ENCODE results near the gene KRTAP5-9. TPM values are rescaled to one million over a fixed set of nuclear protein-coding genes. Genes with fewer than 3 reads are reported as not detected.
"Not testable (repeated sequence)": the region's sequence is repeated elsewhere in the genome, so short reads cannot be mapped to it uniquely, and the experiment has no call there.

The KRTAP5-9 gene
- total and polyA plus RNA-seq, 10 of the 15 experiments (the other 5 are each of a cell fraction or from before 2014, with no cell fraction given): 0.06 to 0.38 (median 0.19) TPM; not detected in 4

DNA sequence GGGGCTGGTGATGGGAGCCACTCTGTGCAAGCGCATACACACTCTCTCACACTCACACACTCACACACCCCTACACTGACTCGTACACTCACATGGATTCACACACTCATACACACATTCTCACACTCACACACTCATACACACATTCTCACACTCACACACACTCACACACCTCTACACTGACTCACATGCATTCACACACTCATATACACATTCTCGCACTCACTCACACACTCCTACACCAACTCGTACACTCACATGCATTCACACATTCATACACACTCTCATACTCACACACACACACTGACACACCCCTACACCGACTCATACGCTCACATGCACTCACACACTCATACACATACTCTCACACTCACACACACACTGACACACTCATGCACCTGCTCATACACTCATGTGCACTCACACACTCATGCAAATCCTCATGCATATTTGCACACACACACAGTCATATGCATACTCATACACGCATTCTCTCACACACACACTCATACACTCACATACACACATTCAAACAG, 29.3 kb downstream of the KRTAP5-9 start:
- in situ Hi-C loops (cut with MboI) (no loop called here), intact Hi-C loops (cut with micrococcal nuclease; ENCODE audit: unreplicated experiment) (no loop called here)
- H3K4me2 ChIP-seq (ENCODE audit: control insufficient read depth, insufficient read depth): no peak overlapping the region
- no peak overlapping the region for H2AFZ ChIP-seq (ENCODE audit: control insufficient read depth, low read depth, low read length)
- ChIA-PET POLR2A (no interaction called here), RAD21 (ENCODE audit: unreplicated experiment) (no interaction called here), SMC1A (ENCODE audit: uncharacterized antibody, unreplicated experiment) (no interaction called here), CTCF (no interaction called here)
- H3K36me3 ChIP-seq (ENCODE audit: control insufficient read depth in 2 of 2, insufficient read depth in 2 of 2, low read length in 1 of 2): no peaks in the 10 kb centered on the region
- H3K79me2 ChIP-seq (ENCODE audit: control insufficient read depth, insufficient read depth, low read length): no peaks in the 10 kb centered on the region
- H3K9ac ChIP-seq (ENCODE audit: control insufficient read depth, insufficient read depth, low read length): no peak overlapping the region
- no peaks in the 10 kb centered on the region for H3K9me3 ChIP-seq (replicated peaks; ENCODE audit: control insufficient read depth, insufficient read depth, low read length)
- H4K20me1 ChIP-seq (ENCODE audit: control insufficient read depth, insufficient read depth): no peaks in the 10 kb centered on the region; the same call in 1 of the 2 replicates
- no peaks in the 10 kb centered on the region for H3K4me1 ChIP-seq (ENCODE audit: control insufficient read depth, insufficient read depth, low read length)
- FAIRE-seq (no peak), ATAC-seq (no peak), DNase-seq (ENCODE audit: low read depth, low spot score) (no peak)
- 54% methylated on average over 7 of the region's 7 CpGs for whole genome bisulfite sequencing (ENCODE audit: insufficient coverage, insufficient replicate concordance, low lambda C conversion rate, missing lambda C conversion rate)
- no peaks in the 10 kb centered on the region; a peak in 2 of 4 replicates for H3K27me3 ChIP-seq (replicated peaks in 1 of 2; ENCODE audit: control insufficient read depth in 2 of 2, insufficient read depth in 2 of 2, low read length in 1 of 2)
- TF ChIP-seq, protein P1, sequence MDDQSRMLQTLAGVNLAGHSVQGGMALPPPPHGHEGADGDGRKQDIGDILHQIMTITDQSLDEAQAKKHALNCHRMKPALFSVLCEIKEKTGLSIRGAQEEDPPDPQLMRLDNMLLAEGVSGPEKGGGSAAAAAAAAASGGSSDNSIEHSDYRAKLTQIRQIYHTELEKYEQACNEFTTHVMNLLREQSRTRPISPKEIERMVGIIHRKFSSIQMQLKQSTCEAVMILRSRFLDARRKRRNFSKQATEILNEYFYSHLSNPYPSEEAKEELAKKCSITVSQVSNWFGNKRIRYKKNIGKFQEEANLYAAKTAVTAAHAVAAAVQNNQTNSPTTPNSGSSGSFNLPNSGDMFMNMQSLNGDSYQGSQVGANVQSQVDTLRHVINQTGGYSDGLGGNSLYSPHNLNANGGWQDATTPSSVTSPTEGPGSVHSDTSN (IDR thresholded peaks at IDR 0.05; ENCODE audit: insufficient replicate concordance, low read depth, low read length): peak; percentile 54
- TF ChIP-seq, protein P2, sequence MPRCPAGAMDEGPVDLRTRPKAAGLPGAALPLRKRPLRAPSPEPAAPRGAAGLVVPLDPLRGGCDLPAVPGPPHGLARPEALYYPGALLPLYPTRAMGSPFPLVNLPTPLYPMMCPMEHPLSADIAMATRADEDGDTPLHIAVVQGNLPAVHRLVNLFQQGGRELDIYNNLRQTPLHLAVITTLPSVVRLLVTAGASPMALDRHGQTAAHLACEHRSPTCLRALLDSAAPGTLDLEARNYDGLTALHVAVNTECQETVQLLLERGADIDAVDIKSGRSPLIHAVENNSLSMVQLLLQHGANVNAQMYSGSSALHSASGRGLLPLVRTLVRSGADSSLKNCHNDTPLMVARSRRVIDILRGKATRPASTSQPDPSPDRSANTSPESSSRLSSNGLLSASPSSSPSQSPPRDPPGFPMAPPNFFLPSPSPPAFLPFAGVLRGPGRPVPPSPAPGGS (IDR thresholded peaks at IDR 0.05; ENCODE audit: borderline replicate concordance, insufficient read depth, low read depth, low read length, poor library complexity, severe bottlenecking): peak; percentile 94
- no peak for TF ChIP-seq USF1 (IDR thresholded peaks at IDR 0.05; ENCODE audit: borderline replicate concordance, extremely low read length, insufficient read depth, low read depth, low read length)
- no peak overlapping the region for H3K4me3 ChIP-seq
- no peak overlapping the region for H3K27ac ChIP-seq (ENCODE audit: control insufficient read depth, insufficient read depth)
- no TSS peak for BruUV-seq (replicated peaks)

GRCh38 chr11:71579513-71579912, 31.3 kb downstream of the KRTAP5-9 start:
- BruUV-seq (replicated peaks); H3K27me3 ChIP-seq (replicated peaks in 1 of 2; ENCODE audit: control insufficient read depth in 2 of 2, insufficient read depth in 2 of 2, low read length in 1 of 2); H3K4me2 ChIP-seq (ENCODE audit: control insufficient read depth, insufficient read depth); H3K4me3 ChIP-seq; DNase-seq (ENCODE audit: low read depth, low spot score); H3K79me2 ChIP-seq (ENCODE audit: control insufficient read depth, insufficient read depth, low read length); in situ Hi-C loops (cut with MboI); H3K9ac ChIP-seq (ENCODE audit: control insufficient read depth, insufficient read depth, low read length); POLR2A ChIA-PET; intact Hi-C loops (cut with micrococcal nuclease; ENCODE audit: unreplicated experiment); H3K27ac ChIP-seq (ENCODE audit: control insufficient read depth, insufficient read depth); H3K9me3 ChIP-seq (replicated peaks; ENCODE audit: control insufficient read depth, insufficient read depth, low read length); ATAC-seq; H3K4me1 ChIP-seq (ENCODE audit: control insufficient read depth, insufficient read depth, low read length); FAIRE-seq; RAD21 ChIA-PET (ENCODE audit: unreplicated experiment); H4K20me1 ChIP-seq (ENCODE audit: control insufficient read depth, insufficient read depth); H3K36me3 ChIP-seq (ENCODE audit: control insufficient read depth in 2 of 2, insufficient read depth in 2 of 2, low read length in 1 of 2); H2AFZ ChIP-seq (ENCODE audit: control insufficient read depth, low read depth, low read length): not testable (repeated sequence)
- ChIA-PET CTCF (interaction anchor here (1.0 to 2.2 kb wide), 5 partner anchors 12 to 132 kb away, joined by 3 to 6 read pairs (median 4); partner anchors contain the start of gene DHCR7), SMC1A (ENCODE audit: uncharacterized antibody, unreplicated experiment) (interaction anchor here (0.6 kb wide), 1 partner anchor 86 kb away, joined by 3 read pairs; no protein-coding TSS in a partner anchor)
- 49% methylated on average over 7 of the region's 7 CpGs for WGBS (ENCODE audit: insufficient coverage, insufficient replicate concordance, low lambda C conversion rate, missing lambda C conversion rate)

Measured in GM12878 (cell line).